Endothelial cell (in vitro differentiated cells): ENCODE results near the gene INAFM2. TPM values are rescaled to one million over a fixed set of nuclear protein-coding genes. Genes with fewer than 3 reads are reported as not detected.

ENCODE experiments used
- DNase-seq: peaks from one replicate; pipeline ENCODE4 v3.0.0; 2021; ENCODE audit warnings: low spot score
- H3K27ac Mint-ChIP-seq: one replicate; pipeline ENCODE4 v1.8.0; 2021; ENCODE audit warnings: mixed read lengths, inconsistent platforms; ENCODE audit not compliant: unreplicated experiment
- H3K27me3 Mint-ChIP-seq: one replicate; pipeline ENCODE4 v1.8.0; 2021; ENCODE audit warnings: mild to moderate bottlenecking, moderate library complexity, mixed read lengths, inconsistent platforms; ENCODE audit not compliant: unreplicated experiment
- H3K36me3 Mint-ChIP-seq: one replicate; pipeline ENCODE4 v1.8.0; 2021; ENCODE audit warnings: mild to moderate bottlenecking, low read depth, mixed read lengths, inconsistent platforms; ENCODE audit not compliant: unreplicated experiment
- H3K4me1 Mint-ChIP-seq: one replicate; pipeline ENCODE4 v1.8.0; 2021; ENCODE audit warnings: mild to moderate bottlenecking, mixed read lengths, inconsistent platforms; ENCODE audit not compliant: unreplicated experiment
- H3K4me3 Mint-ChIP-seq: one replicate; pipeline ENCODE4 v1.8.0; 2021; ENCODE audit warnings: mild to moderate bottlenecking, mixed read lengths, inconsistent platforms; ENCODE audit not compliant: unreplicated experiment
- H3K9me3 Mint-ChIP-seq: one replicate; pipeline ENCODE4 v1.8.0; 2021; ENCODE audit warnings: mixed read lengths, inconsistent platforms; ENCODE audit not compliant: unreplicated experiment
- total RNA-seq: library from RNA; stranded (reverse); fragmentation: NEBNext Ultra II Directional; extraction: Animal tissue kit (Norgen Biotek cat#: 25700); gene quantifications from one replicate; pipeline ENCODE4 v1.2.1, GENCODE V29; 2021; ENCODE audit not compliant: unreplicated experiment
- TF ChIP-seq, protein P1 (sequence below): fragments of 200-600 bp; sonication (generic); IDR thresholded peaks from one replicate; pipeline ENCODE4 v1.5.0; 2021; ENCODE audit warnings: antibody characterized with exemption; ENCODE audit not compliant: unreplicated experiment

Gene INAFM2
- total RNA-seq, 1 donor from 2014 or later = 17.7 TPM

DNA sequence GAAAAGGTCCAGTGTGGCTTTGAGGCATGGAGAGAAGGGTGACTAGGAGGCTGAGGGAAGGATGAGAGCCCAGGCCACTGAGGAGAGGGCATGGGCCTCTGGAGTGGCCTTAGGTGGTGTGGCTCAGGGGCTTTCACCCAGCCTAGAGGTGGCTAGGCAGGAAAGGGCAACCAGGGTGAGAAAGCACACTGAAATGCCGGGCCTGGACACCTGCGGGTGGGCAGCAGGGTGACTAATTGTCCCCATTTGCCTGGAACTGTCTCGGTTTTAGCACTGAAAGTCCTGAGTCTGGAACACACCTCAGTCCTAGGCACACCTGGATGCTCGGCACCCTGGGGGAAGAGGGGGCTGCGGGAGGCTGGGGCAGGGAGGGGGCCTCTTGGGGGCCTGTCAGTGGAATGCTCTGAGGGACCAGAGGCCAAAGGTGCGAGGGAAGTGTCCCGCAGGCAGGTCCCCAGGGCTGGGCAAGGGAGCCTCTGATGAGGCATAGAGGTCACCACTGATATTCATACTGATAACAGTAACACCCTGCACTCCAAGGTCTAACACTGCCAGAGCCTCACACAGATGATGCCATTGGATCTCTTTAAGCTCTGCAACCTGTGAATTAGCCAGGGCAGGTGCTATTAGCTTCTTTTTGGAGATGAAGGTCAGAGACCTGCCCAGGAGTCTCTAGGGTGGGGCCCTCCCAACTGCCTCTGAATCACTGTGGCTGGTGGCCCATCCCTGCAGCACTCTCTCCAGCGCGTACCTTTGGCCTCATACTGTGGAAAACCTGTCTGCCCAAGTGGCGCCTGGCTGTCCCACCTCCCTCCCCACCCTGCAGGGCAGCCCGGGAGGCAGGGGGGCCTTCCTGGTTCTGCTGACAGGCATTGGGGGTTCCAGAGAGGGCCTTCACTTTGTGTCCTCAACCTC is 24.3 kb downstream of the INAFM2 start:
- peaks cover 3% of the 10 kb centered on the region for H3K27me3 Mint-ChIP-seq
- DNase-seq = no peak
- TF ChIP-seq, protein P1, sequence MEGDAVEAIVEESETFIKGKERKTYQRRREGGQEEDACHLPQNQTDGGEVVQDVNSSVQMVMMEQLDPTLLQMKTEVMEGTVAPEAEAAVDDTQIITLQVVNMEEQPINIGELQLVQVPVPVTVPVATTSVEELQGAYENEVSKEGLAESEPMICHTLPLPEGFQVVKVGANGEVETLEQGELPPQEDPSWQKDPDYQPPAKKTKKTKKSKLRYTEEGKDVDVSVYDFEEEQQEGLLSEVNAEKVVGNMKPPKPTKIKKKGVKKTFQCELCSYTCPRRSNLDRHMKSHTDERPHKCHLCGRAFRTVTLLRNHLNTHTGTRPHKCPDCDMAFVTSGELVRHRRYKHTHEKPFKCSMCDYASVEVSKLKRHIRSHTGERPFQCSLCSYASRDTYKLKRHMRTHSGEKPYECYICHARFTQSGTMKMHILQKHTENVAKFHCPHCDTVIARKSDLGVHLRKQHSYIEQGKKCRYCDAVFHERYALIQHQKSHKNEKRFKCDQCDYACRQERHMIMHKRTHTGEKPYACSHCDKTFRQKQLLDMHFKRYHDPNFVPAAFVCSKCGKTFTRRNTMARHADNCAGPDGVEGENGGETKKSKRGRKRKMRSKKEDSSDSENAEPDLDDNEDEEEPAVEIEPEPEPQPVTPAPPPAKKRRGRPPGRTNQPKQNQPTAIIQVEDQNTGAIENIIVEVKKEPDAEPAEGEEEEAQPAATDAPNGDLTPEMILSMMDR = no peak
- no peaks in the 10 kb centered on the region for H3K9me3 Mint-ChIP-seq
- no peaks in the 10 kb centered on the region for H3K36me3 Mint-ChIP-seq
- H3K4me3 Mint-ChIP-seq = no peak overlapping the region
- peak overlapping the region; percentile 18 for H3K27ac Mint-ChIP-seq
- peaks cover 10% of the 10 kb centered on the region for H3K4me1 Mint-ChIP-seq

DNA sequence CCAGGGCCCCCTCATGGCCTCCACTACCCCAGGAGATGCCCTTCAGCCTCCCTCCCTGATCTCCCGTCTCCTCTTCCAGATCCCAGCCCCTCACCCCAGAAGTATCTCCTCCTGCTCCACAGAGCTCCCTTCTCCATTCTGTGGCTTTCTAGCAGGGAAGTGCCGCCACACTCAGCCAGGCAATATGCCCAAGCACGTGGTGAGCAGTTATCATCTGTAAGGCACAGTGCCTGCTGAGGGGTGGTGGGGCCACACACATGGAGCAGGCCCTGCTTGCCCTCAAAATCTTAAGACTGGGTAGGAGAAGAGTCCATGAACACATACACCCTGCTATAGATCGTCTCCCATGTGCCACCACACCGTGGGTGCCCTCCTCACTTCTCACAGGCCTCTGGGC is 25.0 kb downstream of the INAFM2 start:
- no peak overlapping the region for H3K27ac Mint-ChIP-seq
- H3K4me1 Mint-ChIP-seq = peaks cover 8% of the 10 kb centered on the region
- no peaks in the 10 kb centered on the region for H3K9me3 Mint-ChIP-seq
- H3K36me3 Mint-ChIP-seq = no peaks in the 10 kb centered on the region
- TF ChIP-seq, protein P1 = no peak
- peaks cover 3% of the 10 kb centered on the region for H3K27me3 Mint-ChIP-seq
- H3K4me3 Mint-ChIP-seq = no peak overlapping the region
- DNase-seq = no peak

DNA sequence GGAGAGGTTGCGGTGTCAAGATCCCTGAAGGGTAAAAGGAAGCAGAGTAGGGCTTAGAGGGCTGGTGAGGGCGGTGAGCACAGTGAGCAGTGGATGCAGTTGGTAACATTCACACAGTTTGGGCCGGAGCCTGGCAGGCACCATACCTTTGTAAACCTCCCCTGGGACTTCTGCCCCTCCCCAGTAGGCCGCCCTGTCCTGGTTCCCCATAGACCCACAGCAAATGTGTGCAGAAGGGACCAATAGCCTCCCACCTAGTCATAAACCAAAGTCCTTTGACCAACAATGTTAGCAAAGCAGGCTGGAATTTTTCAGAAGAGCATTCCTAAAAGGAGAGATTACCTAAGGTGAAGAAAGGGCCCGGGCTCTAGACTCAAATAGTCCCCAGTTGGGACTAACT is 25.7 kb downstream of the INAFM2 start:
- Mint-ChIP-seq H3K4me1 (peaks cover 10% of the 10 kb centered on the region), H3K9me3 (no peaks in the 10 kb centered on the region), H3K36me3 (no peaks in the 10 kb centered on the region), H3K27me3 (peaks cover 3% of the 10 kb centered on the region), H3K4me3 (no peak overlapping the region), H3K27ac (no peak overlapping the region)
- TF ChIP-seq, protein P1 = no peak
- DNase-seq = no peak

DNA sequence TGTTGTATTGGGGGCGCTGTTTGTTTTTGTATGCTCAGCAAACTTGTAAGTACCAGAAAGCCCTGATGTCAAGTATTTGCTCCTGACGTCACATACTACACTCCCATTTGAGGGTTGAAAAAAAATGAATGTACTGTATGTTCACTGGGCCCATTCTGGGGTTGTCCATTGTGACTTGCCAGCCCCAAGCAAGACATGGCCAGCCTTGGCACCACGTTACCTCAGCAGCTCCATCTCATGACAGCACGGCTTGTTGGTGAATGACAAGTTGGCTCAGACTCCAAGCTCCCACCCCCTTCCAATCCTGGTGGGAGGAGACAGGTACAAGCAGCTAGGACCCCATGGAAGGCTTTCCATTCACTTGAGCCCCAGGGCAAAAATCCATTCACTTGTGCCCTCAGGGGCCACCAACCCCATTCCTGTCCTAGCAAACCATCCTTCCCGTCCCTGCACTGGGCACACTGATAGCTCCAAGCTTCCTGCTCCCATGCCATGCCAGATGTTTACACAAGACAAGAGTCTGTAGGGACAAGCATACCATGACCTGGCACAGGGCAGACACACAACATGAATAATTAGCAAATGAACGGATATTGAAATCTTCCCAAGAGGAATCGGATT is 28.9 kb downstream of the INAFM2 start:
- no peaks in the 10 kb centered on the region for H3K9me3 Mint-ChIP-seq
- H3K4me1 Mint-ChIP-seq = peaks cover 11% of the 10 kb centered on the region
- no peak for DNase-seq
- peaks cover 13% of the 10 kb centered on the region for H3K27me3 Mint-ChIP-seq
- no peak overlapping the region for H3K27ac Mint-ChIP-seq
- TF ChIP-seq, protein P1 = no peak
- no peaks in the 10 kb centered on the region for H3K36me3 Mint-ChIP-seq
- H3K4me3 Mint-ChIP-seq = no peak overlapping the region

DNA sequence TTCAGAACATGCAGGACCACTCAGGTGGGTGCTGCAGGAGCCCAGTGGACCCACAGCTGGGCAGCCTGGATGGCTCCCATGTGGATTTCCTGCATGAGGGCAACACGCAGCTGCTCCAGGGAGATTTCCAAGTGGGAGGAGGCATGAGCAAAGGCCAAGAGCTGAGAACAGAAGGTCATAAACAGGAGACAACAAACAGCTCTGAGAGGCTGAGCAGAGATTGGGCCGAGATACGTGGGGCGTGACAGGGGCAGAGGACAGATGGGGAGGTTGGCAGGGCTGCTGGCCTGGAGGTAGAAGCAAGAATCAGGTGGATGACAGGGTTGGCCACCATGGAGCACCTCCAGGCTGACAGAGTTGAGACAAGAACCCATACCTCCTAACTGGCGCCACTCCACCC is 30.2 kb downstream of the INAFM2 start:
- TF ChIP-seq, protein P1 = no peak
- Mint-ChIP-seq H3K4me3 (no peak overlapping the region), H3K36me3 (no peaks in the 10 kb centered on the region), H3K27ac (no peak overlapping the region), H3K4me1 (peaks cover 11% of the 10 kb centered on the region), H3K9me3 (no peaks in the 10 kb centered on the region), H3K27me3 (peaks cover 13% of the 10 kb centered on the region)
- no peak for DNase-seq
